K562 (cell line): ENCODE data around the gene FAM111B. TPM values are rescaled to one million over a fixed set of nuclear protein-coding genes. Genes with fewer than 3 reads are reported as not detected.
A peak's percentile ranks its signal among the peaks of the same experiment; 100 is the strongest.

ENCODE experiments used
- CTCFL ChIP-seq: IDR thresholded peaks from 2 replicates; pipeline ENCODE4 v1.6.1; 2011; ENCODE audit warnings: borderline replicate concordance, low read depth, mild to moderate bottlenecking, moderate library complexity, low read length; ENCODE audit not compliant: insufficient read depth, poor library complexity, severe bottlenecking
- EP400 ChIP-seq: fragments of 450-650 bp; IDR thresholded peaks from 2 replicates; pipeline ENCODE4 v1.6.1; 2017; ENCODE audit warnings: antibody characterized with exemption, mild to moderate bottlenecking, moderate library complexity
- ETS1 ChIP-seq: conservative IDR thresholded peaks from 2 replicates; pipeline ENCODE4 v1.6.1; 2011; ENCODE audit warnings: low read depth, mild to moderate bottlenecking, low read length; ENCODE audit not compliant: control insufficient read depth
- GTF3C2 ChIP-seq: IDR thresholded peaks from 3 replicates; pipeline ENCODE4 v1.6.1; 2011; ENCODE audit warnings: borderline replicate concordance, mild to moderate bottlenecking, moderate library complexity; ENCODE audit not compliant: insufficient read length; ENCODE audit errors: extremely low read depth
- KLF10 ChIP-seq: fragments of 250-450 bp; sonication (Bioruptor Pico); IDR thresholded peaks from 2 replicates; pipeline ENCODE4 v1.6.1; 2021; ENCODE audit warnings: matching md5 sums
- MCM3 ChIP-seq: fragments of 450-650 bp; IDR thresholded peaks from 2 replicates; pipeline ENCODE4 v1.6.1; 2016
- PPARD ChIP-seq: fragments of 250-450 bp; sonication (Bioruptor Pico); IDR thresholded peaks from 2 replicates; pipeline ENCODE4 v1.8.0; 2022; ENCODE audit warnings: inconsistent platforms, mild to moderate bottlenecking, moderate library complexity
- RFX5 ChIP-seq: IDR thresholded peaks from 2 replicates; pipeline ENCODE4 v1.6.1; 2011; ENCODE audit warnings: low read depth, mild to moderate bottlenecking, improper control_type of control experiment, low read length
- RNF219 ChIP-seq: fragments of 250-450 bp; sonication (Bioruptor Pico); IDR thresholded peaks from 2 replicates; pipeline ENCODE4 v1.5.0; 2022; ENCODE audit warnings: mild to moderate bottlenecking
- SLC30A9 ChIP-seq: fragments of 250-450 bp; sonication (Bioruptor Pico); IDR thresholded peaks from 2 replicates; pipeline ENCODE4 v1.8.0; 2022; ENCODE audit warnings: mild to moderate bottlenecking, moderate library complexity
- SRF ChIP-seq, 2 experiments: fragments of 250-450, 450-650 bp in 1 of 2; sonication (Bioruptor Pico) in 1 of 2; sonication (generic) in 1 of 2; formaldehyde crosslinking; IDR thresholded peaks; 2 replicates each; pipeline versions ENCODE4 v1.5.0 to v1.5.1; 2020 to 2022; ENCODE audit warnings: mild to moderate bottlenecking in 1 of 2, missing genetic modification reagents in 1 of 2
- SRSF3 ChIP-seq: fragments of 200-400 bp; formaldehyde crosslinking; IDR thresholded peaks from 2 replicates; pipeline ENCODE4 v1.6.1; 2016; ENCODE audit warnings: mild to moderate bottlenecking, low read length, moderate library complexity; ENCODE audit not compliant: insufficient read depth
- THAP7 ChIP-seq: fragments of 250-450 bp; sonication (Bioruptor Pico); IDR thresholded peaks from 2 replicates; pipeline ENCODE4 v1.5.0; 2021
- ZBTB9 ChIP-seq: fragments of 450-650 bp; formaldehyde crosslinking; IDR thresholded peaks from 2 replicates; pipeline ENCODE4 v1.4.0; 2020; ENCODE audit warnings: mild to moderate bottlenecking, moderate library complexity
- polyA plus RNA-seq, 8 experiments: library from polyadenylated mRNA; depleted of rRNA in 4 of 8; stranded (reverse) in 5 of 8; unstranded in 3 of 8; fragments of >200 nt; fragmentation: Nextera tagmentation in 2 of 8; fragmentation: Illumina TruSeq in 1 of 8; extraction: Ambion mirVana in 2 of 8; extraction: Trizol in 1 of 8; gene quantifications; 2 replicates each; pipeline versions ENCODE4 v1.2.1 to v1.2.3, GENCODE V29; 2011 to 2014; ENCODE audit warnings: inconsistent platforms in 1 of 8, missing spikeins in 1 of 8
- total RNA-seq, 7 experiments: library from RNA; depleted of rRNA in 6 of 7; stranded (reverse); fragments of >200 nt in 6 of 7; fragmentation: Illumina TruSeq in 2 of 7; extraction: Trizol in 2 of 7; gene quantifications; 2 replicates each; pipeline versions ENCODE4 v1.2.1 to v1.2.3, GENCODE V29; 2011 to 2021; ENCODE audit warnings: low replicate concordance in 1 of 7

Gene FAM111B
- total and polyA plus RNA-seq, 9 of the 15 experiments (the other 6 are each of a cell fraction or from before 2014, with no cell fraction given) = 0.01 to 0.33 (median 0.06) TPM; not detected in 5

GRCh38 chr11:59142530-59143507, 35.8 kb downstream of the FAM111B start, which contains the start of gene FAM111A (continued):
- TF ChIP-seq GTF3C2 (no peak), RNF219 (CRISPR knock-in tag) (no peak), THAP7 (no peak), PPARD (CRISPR knock-in tag) (no peak), SRF (CRISPR knock-in tag; IDR thresholded peaks at IDR 0.05) (no peak), SLC30A9 (CRISPR knock-in tag) (no peak), MCM3 (no peak), ETS1 (no peak), EP400 (0 out of 2 replicates have a peak, but pooled peaks have one; percentile 21), CTCFL (peak; percentile 91), SRSF3 (no peak), KLF10 (CRISPR knock-in tag) (no peak), RFX5 (no peak), ZBTB9 (CRISPR knock-in tag) (no peak)
